ENCODE data around the gene MOB4.

DNA sequence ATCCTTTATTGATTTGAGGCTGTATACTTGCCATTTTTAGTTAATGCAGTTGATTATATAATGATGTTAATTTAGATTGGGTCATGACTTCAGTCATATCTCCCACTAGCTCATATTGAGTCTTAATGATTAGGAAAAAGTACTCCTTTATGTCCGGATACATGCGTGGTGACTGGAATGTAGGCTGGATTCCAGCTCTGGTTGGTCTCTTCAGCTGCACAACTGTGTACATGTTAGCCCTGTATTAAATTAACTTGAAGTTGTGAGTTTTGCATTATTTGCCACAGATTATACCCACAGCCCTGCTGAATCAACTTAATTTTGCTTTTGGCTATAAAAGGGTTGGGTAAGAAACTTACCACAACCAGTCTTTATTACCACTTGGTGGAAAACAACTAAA lies 22.5 kb downstream of the MOB4 start:
- TF ChIP-seq SIN3A (IDR thresholded peaks at IDR 0.05; ENCODE audit: borderline replicate concordance, insufficient read depth, low read length) (no peak), POLR2AphosphoS5 (IDR thresholded peaks at IDR 0.05; ENCODE audit: low read depth, low read length) (no peak)
- TF ChIP-seq, protein P1, sequence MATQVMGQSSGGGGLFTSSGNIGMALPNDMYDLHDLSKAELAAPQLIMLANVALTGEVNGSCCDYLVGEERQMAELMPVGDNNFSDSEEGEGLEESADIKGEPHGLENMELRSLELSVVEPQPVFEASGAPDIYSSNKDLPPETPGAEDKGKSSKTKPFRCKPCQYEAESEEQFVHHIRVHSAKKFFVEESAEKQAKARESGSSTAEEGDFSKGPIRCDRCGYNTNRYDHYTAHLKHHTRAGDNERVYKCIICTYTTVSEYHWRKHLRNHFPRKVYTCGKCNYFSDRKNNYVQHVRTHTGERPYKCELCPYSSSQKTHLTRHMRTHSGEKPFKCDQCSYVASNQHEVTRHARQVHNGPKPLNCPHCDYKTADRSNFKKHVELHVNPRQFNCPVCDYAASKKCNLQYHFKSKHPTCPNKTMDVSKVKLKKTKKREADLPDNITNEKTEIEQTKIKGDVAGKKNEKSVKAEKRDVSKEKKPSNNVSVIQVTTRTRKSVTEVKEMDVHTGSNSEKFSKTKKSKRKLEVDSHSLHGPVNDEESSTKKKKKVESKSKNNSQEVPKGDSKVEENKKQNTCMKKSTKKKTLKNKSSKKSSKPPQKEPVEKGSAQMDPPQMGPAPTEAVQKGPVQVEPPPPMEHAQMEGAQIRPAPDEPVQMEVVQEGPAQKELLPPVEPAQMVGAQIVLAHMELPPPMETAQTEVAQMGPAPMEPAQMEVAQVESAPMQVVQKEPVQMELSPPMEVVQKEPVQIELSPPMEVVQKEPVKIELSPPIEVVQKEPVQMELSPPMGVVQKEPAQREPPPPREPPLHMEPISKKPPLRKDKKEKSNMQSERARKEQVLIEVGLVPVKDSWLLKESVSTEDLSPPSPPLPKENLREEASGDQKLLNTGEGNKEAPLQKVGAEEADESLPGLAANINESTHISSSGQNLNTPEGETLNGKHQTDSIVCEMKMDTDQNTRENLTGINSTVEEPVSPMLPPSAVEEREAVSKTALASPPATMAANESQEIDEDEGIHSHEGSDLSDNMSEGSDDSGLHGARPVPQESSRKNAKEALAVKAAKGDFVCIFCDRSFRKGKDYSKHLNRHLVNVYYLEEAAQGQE (IDR thresholded peaks at IDR 0.05; ENCODE audit: insufficient read depth in 1 of 2, low read depth in 2 of 2, low read length in 2 of 2) = no peak
